ENCODE measurements around the gene DMD.

DNA sequence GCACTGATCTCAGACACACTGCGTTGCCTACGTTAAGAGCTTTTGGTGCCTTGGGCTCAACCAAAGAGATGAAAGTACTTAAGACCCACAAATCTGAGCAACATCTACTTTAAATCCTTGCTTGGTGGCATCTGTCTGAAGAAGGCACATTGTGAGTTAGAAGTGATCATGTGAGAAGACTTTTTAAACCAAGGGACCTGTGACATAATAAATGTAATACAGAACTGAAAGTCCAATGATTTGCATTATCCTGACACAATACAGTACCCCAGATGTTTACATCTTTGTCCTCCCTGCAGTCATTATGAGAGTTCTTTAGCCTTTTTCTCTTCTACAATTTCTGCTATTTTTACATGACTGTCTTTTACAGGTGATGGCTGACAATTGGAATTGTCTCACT, 2042.8 kb downstream of the DMD start:
- no peak for TF ChIP-seq ZFX (IDR thresholded peaks at IDR 0.05)
- TF ChIP-seq, protein P1, sequence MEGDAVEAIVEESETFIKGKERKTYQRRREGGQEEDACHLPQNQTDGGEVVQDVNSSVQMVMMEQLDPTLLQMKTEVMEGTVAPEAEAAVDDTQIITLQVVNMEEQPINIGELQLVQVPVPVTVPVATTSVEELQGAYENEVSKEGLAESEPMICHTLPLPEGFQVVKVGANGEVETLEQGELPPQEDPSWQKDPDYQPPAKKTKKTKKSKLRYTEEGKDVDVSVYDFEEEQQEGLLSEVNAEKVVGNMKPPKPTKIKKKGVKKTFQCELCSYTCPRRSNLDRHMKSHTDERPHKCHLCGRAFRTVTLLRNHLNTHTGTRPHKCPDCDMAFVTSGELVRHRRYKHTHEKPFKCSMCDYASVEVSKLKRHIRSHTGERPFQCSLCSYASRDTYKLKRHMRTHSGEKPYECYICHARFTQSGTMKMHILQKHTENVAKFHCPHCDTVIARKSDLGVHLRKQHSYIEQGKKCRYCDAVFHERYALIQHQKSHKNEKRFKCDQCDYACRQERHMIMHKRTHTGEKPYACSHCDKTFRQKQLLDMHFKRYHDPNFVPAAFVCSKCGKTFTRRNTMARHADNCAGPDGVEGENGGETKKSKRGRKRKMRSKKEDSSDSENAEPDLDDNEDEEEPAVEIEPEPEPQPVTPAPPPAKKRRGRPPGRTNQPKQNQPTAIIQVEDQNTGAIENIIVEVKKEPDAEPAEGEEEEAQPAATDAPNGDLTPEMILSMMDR (conservative IDR thresholded peaks at IDR 0.05), result no peak

All from C4-2B (cell line).